HepG2 (cell line): ENCODE measurements around the gene BCAS3. TPM values are rescaled to one million over a fixed set of nuclear protein-coding genes. Genes with fewer than 3 reads are reported as not detected.

ENCODE experiments used
- ATF1 ChIP-seq: IDR thresholded peaks from 2 replicates; pipeline ENCODE4 v1.6.1; 2016; ENCODE audit warnings: mild to moderate bottlenecking, control low read depth
- ATM ChIP-seq: fragments of 450-650 bp; IDR thresholded peaks from 2 replicates; pipeline ENCODE4 v1.7.1; 2017; ENCODE audit warnings: mild to moderate bottlenecking, borderline replicate concordance
- FOXA3 ChIP-seq: IDR thresholded peaks from 2 replicates; pipeline ENCODE4 v1.6.1; 2016; ENCODE audit warnings: missing genetic modification reagents, missing compliant biosample characterization
- FOXP1 ChIP-seq, 2 experiments: fragments of 450-650 bp in 1 of 2; IDR thresholded peaks; 2 replicates each; pipeline ENCODE4 v1.6.1; 2017 to 2018; ENCODE audit warnings: antibody characterized with exemption in 1 of 2
- GPN1 ChIP-seq: sonication (generic); formaldehyde crosslinking; IDR thresholded peaks from 2 replicates; pipeline ENCODE4 v1.5.1; 2020; ENCODE audit warnings: missing genetic modification reagents, borderline replicate concordance
- JUNB ChIP-seq: sonication (generic); formaldehyde crosslinking; IDR thresholded peaks from 2 replicates; pipeline ENCODE4 v1.8.0; 2022; ENCODE audit warnings: missing genetic modification reagents, mild to moderate bottlenecking, borderline replicate concordance
- NFIC ChIP-seq: IDR thresholded peaks from 2 replicates; pipeline ENCODE4 v1.6.1; 2012; ENCODE audit warnings: mild to moderate bottlenecking, low read length, inconsistent platforms
- SP4 ChIP-seq: sonication (generic); formaldehyde crosslinking; IDR thresholded peaks from 2 replicates; pipeline ENCODE4 v1.8.1; 2023; ENCODE audit warnings: mild to moderate bottlenecking, missing genetic modification reagents
- STAG1 ChIP-seq: sonication (generic); formaldehyde crosslinking; IDR thresholded peaks from 2 replicates; pipeline ENCODE4 v1.4.0; 2020; ENCODE audit warnings: missing genetic modification reagents
- TCF7 ChIP-seq: sonication (generic); IDR thresholded peaks from 2 replicates; pipeline ENCODE4 v1.6.1; 2016; ENCODE audit warnings: antibody characterized with exemption, low read depth
- ZBTB3 ChIP-seq: sonication (generic); formaldehyde crosslinking; IDR thresholded peaks from 2 replicates; pipeline ENCODE4 v1.4.0; 2020; ENCODE audit warnings: low read depth, mild to moderate bottlenecking, moderate library complexity, missing genetic modification reagents, borderline replicate concordance
- ZIK1 ChIP-seq: sonication (generic); formaldehyde crosslinking; IDR thresholded peaks from 2 replicates; pipeline ENCODE4 v1.5.0; 2020; ENCODE audit warnings: mild to moderate bottlenecking, low read depth, missing genetic modification reagents, borderline replicate concordance
- ZNF205 ChIP-seq: IDR thresholded peaks from 2 replicates; pipeline ENCODE4 v1.6.1; 2018; ENCODE audit warnings: missing biosample characterization, missing genetic modification reagents
- ZNF414 ChIP-seq: sonication (generic); formaldehyde crosslinking; IDR thresholded peaks from 2 replicates; pipeline ENCODE4 v1.5.0; 2020; ENCODE audit warnings: missing genetic modification reagents
- ZNF510 ChIP-seq: sonication (generic); formaldehyde crosslinking; IDR thresholded peaks from 2 replicates; pipeline ENCODE4 v1.4.0; 2020; ENCODE audit warnings: low read depth, mild to moderate bottlenecking, missing genetic modification reagents
- ZNF567 ChIP-seq: sonication (generic); formaldehyde crosslinking; IDR thresholded peaks from 2 replicates; pipeline ENCODE4 v1.8.1; 2023; ENCODE audit warnings: mild to moderate bottlenecking, missing genetic modification reagents, borderline replicate concordance
- ZNF775 ChIP-seq: sonication (generic); formaldehyde crosslinking; IDR thresholded peaks from 2 replicates; pipeline ENCODE4 v1.4.0; 2020; ENCODE audit warnings: missing genetic modification reagents, mild to moderate bottlenecking, moderate library complexity, borderline replicate concordance
- polyA plus RNA-seq, 8 experiments: library from polyadenylated mRNA; depleted of rRNA in 3 of 8; stranded (reverse) in 7 of 8; unstranded in 1 of 8; fragments of >200 nt; fragmentation: Illumina TruSeq in 4 of 8; extraction: Trizol in 4 of 8; gene quantifications; 2 replicates each; pipeline versions ENCODE4 v1.2.1 to v1.2.3, GENCODE V29; 2011 to 2016; ENCODE audit warnings: low read depth in 4 of 8, missing spikeins in 1 of 8, mixed read lengths in 1 of 8; ENCODE audit not compliant: insufficient read depth in 1 of 8
- total RNA-seq, 5 experiments: library from RNA; depleted of rRNA; stranded (reverse); fragments of >200 nt; fragmentation: Illumina TruSeq; extraction: Trizol; gene quantifications; 2 replicates each; pipeline ENCODE4 v1.2.3, GENCODE V29; 2016; ENCODE audit warnings: low read depth in 1 of 5
- TF ChIP-seq, protein P1 (sequence below): sonication (generic); formaldehyde crosslinking; IDR thresholded peaks from 2 replicates; pipeline ENCODE4 v1.4.0; 2020; ENCODE audit warnings: missing genetic modification reagents
- TF ChIP-seq, protein P2 (sequence below): sonication (generic); formaldehyde crosslinking; IDR thresholded peaks from 2 replicates; pipeline ENCODE4 v1.4.0; 2020; ENCODE audit warnings: missing genetic modification reagents
- TF ChIP-seq, protein P3 (sequence below): sonication (generic); formaldehyde crosslinking; IDR thresholded peaks from 2 replicates; pipeline ENCODE4 v1.5.1; 2020; ENCODE audit warnings: missing genetic modification reagents, mild to moderate bottlenecking, borderline replicate concordance
- TF ChIP-seq, protein P4 (sequence below): sonication (generic); formaldehyde crosslinking; IDR thresholded peaks from 2 replicates; pipeline ENCODE4 v1.8.0; 2023; ENCODE audit warnings: mild to moderate bottlenecking, missing genetic modification reagents

Gene BCAS3
- total and polyA plus RNA-seq, 2 of the 13 experiments (the other 11 are each of a cell fraction or from before 2014, with no cell fraction given) = 10.7 to 11.2 TPM

DNA sequence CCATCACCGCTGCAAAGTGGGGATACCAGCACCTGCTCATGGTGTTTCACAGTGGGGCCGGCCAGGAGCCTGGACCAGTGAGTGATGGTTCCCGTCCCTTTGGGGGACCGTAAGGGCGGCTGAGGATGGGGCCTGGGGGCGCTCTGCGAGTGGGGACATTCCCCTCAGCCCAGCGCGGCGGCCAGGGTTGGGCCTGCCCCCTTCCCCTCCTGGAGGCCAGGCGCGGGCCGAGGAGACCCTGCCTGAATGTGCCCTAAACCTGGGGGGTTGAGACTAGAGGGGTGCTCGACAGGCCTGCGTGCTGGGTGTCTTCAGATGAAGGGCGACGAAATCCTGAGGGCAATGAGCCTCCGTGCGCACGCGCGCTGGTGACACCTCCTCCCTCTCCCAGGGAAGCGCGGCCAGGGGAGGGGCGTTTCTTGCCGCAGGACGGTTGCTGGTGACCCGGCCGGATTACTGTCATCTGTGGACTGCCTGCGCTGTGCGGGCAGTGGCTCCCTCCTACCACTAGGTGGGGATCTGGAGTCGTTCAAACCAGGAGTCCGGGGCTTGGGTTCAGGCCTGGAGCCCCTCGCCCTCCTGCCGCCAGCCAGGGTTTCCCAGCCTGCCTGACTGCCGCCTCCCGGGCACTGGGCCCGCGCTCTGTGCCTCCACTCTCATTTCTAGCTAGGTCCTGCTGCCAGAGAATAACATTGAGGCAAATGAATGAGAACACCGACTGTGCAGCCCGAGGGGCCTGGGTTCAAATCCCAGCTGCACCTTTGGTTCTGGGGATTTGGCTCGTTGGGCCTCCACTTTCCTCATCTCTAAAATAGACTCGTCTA is 739.1 kb downstream of the BCAS3 start (continued):
- TF ChIP-seq, protein P1, sequence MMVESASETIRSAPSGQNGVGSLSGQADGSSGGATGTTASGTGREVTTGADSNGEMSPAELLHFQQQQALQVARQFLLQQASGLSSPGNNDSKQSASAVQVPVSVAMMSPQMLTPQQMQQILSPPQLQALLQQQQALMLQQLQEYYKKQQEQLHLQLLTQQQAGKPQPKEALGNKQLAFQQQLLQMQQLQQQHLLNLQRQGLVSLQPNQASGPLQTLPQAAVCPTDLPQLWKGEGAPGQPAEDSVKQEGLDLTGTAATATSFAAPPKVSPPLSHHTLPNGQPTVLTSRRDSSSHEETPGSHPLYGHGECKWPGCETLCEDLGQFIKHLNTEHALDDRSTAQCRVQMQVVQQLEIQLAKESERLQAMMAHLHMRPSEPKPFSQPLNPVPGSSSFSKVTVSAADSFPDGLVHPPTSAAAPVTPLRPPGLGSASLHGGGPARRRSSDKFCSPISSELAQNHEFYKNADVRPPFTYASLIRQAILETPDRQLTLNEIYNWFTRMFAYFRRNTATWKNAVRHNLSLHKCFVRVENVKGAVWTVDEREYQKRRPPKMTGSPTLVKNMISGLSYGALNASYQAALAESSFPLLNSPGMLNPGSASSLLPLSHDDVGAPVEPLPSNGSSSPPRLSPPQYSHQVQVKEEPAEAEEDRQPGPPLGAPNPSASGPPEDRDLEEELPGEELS (CRISPR knock-in tag) = 0 out of 2 replicates have a peak, but pooled peaks have one; percentile 21
- TF ChIP-seq ZNF205 (no peak; the same call in 1 of the 2 replicates), FOXA3 (CRISPR knock-in tag) (no peak), ZNF510 (CRISPR knock-in tag) (no peak), ATM (no peak), ZBTB3 (CRISPR knock-in tag) (no peak), TCF7 (no peak), ATF1 (no peak), FOXP1 (IDR thresholded peaks at IDR 0.05) (no peak), FOXP1 (CRISPR knock-in tag; IDR thresholded peaks at IDR 0.05) (no peak), STAG1 (CRISPR knock-in tag) (peak; percentile 97), ZNF414 (CRISPR knock-in tag) (no peak), JUNB (CRISPR knock-in tag) (no peak), GPN1 (CRISPR knock-in tag) (no peak), ZIK1 (CRISPR knock-in tag) (no peak), ZNF775 (no peak), NFIC (no peak), ZNF567 (peak; percentile 28; the same call in 1 of the 2 replicates), SP4 (peak; percentile 64; the same call in 1 of the 2 replicates)
- TF ChIP-seq, protein P2, sequence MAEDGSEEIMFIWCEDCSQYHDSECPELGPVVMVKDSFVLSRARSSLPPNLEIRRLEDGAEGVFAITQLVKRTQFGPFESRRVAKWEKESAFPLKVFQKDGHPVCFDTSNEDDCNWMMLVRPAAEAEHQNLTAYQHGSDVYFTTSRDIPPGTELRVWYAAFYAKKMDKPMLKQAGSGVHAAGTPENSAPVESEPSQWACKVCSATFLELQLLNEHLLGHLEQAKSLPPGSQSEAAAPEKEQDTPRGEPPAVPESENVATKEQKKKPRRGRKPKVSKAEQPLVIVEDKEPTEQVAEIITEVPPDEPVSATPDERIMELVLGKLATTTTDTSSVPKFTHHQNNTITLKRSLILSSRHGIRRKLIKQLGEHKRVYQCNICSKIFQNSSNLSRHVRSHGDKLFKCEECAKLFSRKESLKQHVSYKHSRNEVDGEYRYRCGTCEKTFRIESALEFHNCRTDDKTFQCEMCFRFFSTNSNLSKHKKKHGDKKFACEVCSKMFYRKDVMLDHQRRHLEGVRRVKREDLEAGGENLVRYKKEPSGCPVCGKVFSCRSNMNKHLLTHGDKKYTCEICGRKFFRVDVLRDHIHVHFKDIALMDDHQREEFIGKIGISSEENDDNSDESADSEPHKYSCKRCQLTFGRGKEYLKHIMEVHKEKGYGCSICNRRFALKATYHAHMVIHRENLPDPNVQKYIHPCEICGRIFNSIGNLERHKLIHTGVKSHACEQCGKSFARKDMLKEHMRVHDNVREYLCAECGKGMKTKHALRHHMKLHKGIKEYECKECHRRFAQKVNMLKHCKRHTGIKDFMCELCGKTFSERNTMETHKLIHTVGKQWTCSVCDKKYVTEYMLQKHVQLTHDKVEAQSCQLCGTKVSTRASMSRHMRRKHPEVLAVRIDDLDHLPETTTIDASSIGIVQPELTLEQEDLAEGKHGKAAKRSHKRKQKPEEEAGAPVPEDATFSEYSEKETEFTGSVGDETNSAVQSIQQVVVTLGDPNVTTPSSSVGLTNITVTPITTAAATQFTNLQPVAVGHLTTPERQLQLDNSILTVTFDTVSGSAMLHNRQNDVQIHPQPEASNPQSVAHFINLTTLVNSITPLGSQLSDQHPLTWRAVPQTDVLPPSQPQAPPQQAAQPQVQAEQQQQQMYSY = no peak
- TF ChIP-seq, protein P3, sequence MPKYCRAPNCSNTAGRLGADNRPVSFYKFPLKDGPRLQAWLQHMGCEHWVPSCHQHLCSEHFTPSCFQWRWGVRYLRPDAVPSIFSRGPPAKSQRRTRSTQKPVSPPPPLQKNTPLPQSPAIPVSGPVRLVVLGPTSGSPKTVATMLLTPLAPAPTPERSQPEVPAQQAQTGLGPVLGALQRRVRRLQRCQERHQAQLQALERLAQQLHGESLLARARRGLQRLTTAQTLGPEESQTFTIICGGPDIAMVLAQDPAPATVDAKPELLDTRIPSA = no peak
- TF ChIP-seq, protein P4, sequence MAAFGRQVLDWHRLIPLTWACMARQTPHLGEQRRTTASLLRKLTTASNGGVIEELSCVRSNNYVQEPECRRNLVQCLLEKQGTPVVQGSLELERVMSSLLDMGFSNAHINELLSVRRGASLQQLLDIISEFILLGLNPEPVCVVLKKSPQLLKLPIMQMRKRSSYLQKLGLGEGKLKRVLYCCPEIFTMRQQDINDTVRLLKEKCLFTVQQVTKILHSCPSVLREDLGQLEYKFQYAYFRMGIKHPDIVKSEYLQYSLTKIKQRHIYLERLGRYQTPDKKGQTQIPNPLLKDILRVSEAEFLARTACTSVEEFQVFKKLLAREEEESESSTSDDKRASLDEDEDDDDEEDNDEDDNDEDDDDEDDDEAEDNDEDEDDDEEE (CRISPR knock-in tag) = peak; percentile 83; the same call in 1 of the 2 replicates
- TF ChIP-seq, all 625 proteins: peak for 184
